ENCODE measurements around the gene TLCD2. TPM values are rescaled to one million over a fixed set of nuclear protein-coding genes. Genes with fewer than 3 reads are reported as not detected.

Gene TLCD2
- total and polyA plus RNA-seq, 4 donors, result 1.2 to 7.3 (median 3.4) TPM

- no peaks in the 10 kb centered on the region for H3K9me3 ChIP-seq (ENCODE audit: control insufficient read depth in 4 of 4, low read length in 3 of 4)
- no peak overlapping the region for H3K4me3 ChIP-seq (ENCODE audit: low read depth in 1 of 3, low read length in 3 of 3)
- H3K27me3 ChIP-seq (ENCODE audit: control insufficient read depth in 4 of 4, insufficient read depth in 4 of 4, low read length in 3 of 4), result no peaks in the 10 kb centered on the region
- peaks cover 14 to 76% (median 54%) of the 10 kb centered on the region in 4 donors for H3K4me1 ChIP-seq (ENCODE audit: control insufficient read depth in 4 of 4, insufficient read depth in 4 of 4, low read length in 3 of 4)
- 75% methylated on average over 9 of the region's 9 CpGs for WGBS
- TF ChIP-seq HNF4G (IDR thresholded peaks at IDR 0.05), result no peak
- no peak for TF ChIP-seq FOXA1 (IDR thresholded peaks at IDR 0.05)
- H3K9ac ChIP-seq (ENCODE audit: low read depth in 1 of 2, low read length in 2 of 2), result no peak overlapping the region
- peak overlapping the region in 1 of 2 donors; percentile 52 for H3K27ac ChIP-seq (ENCODE audit: low read depth in 1 of 2, low read length in 2 of 2)
- DNase-seq (ENCODE audit: low spot score), result no peak
- peaks cover 6 to 19% (median 11%) of the 10 kb centered on the region in 4 donors for H3K36me3 ChIP-seq (ENCODE audit: control insufficient read depth in 4 of 4, insufficient read depth in 3 of 4, low read depth in 1 of 4, low read length in 3 of 4)
These were observed 40.5 kb upstream of the TLCD2 start for GRCh38 chr17:1750628-1751027.

DNA sequence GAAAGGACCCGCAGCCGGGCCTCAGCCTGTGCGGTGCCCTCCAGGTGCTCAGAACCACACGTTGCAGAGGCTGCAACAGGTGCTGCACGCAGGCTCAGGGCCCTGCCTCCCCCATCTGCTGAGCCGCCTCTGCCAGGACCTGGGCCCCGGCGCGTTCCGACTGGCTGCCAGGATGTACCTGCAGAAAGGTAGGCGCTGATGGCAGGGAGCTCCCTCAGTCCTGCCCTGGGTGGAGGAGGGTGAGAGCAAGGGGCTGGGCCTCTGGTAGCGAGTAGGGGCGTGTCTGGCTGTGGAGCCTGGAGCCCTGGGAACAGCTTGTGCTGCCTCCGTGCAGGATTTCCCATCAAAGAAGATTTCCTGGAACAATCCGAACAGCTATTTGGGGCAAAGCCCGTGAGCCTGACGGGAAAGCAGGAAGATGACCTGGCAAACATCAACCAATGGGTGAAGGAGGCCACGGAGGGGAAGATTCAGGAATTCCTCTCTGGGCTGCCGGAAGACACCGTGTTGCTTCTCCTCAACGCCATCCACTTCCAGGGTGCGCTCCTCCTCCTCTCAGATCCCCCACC, 36.9 kb upstream of the TLCD2 start:
- no peak overlapping the region for H3K9ac ChIP-seq (ENCODE audit: low read depth in 1 of 2, low read length in 2 of 2)
- peaks cover 13 to 61% (median 44%) of the 10 kb centered on the region in 4 donors for H3K4me1 ChIP-seq (ENCODE audit: control insufficient read depth in 4 of 4, insufficient read depth in 4 of 4, low read length in 3 of 4)
- H3K4me3 ChIP-seq (ENCODE audit: low read depth in 1 of 3, low read length in 3 of 3), result peak overlapping the region in 1 of 3 donors; percentile 15
- H3K36me3 ChIP-seq (ENCODE audit: control insufficient read depth in 4 of 4, insufficient read depth in 3 of 4, low read depth in 1 of 4, low read length in 3 of 4), result peaks cover 0 to 13% (median 8%) of the 10 kb centered on the region in 4 donors
- WGBS, result 35% methylated on average over 22 of the region's 22 CpGs
- TF ChIP-seq RAD21 (IDR thresholded peaks at IDR 0.05), result peak; percentile 37 to 38
- peak; percentile 67 to 72 for TF ChIP-seq HNF4A (conservative IDR thresholded peaks at IDR 0.05)
- TF ChIP-seq FOXA2 (IDR thresholded peaks at IDR 0.05), result peak; percentile 12
- peak in 1 of 2 donors; percentile 74 for TF ChIP-seq EGR1 (IDR thresholded peaks at IDR 0.05; ENCODE audit: low read depth in 2 of 2)
- TF ChIP-seq RXRA (IDR thresholded peaks at IDR 0.05), result peak; percentile 92 to 94
- TF ChIP-seq FOXA1 (IDR thresholded peaks at IDR 0.05), result peak; percentile 66
- TF ChIP-seq JUND (IDR thresholded peaks at IDR 0.05), result peak; percentile 57 to 64
- peak; percentile 59 for TF ChIP-seq NR2F2 (IDR thresholded peaks at IDR 0.05)
- TF ChIP-seq YY1 (IDR thresholded peaks at IDR 0.05), result peak; percentile 75
- TF ChIP-seq TAF1 (conservative IDR thresholded peaks at IDR 0.05), result peak; percentile 51
- TF ChIP-seq, protein P1, sequence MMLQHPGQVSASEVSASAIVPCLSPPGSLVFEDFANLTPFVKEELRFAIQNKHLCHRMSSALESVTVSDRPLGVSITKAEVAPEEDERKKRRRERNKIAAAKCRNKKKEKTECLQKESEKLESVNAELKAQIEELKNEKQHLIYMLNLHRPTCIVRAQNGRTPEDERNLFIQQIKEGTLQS (IDR thresholded peaks at IDR 0.05), result no peak
- TF ChIP-seq, protein P2, sequence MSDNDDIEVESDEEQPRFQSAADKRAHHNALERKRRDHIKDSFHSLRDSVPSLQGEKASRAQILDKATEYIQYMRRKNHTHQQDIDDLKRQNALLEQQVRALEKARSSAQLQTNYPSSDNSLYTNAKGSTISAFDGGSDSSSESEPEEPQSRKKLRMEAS (IDR thresholded peaks at IDR 0.05), result peak; percentile 88
- TF ChIP-seq HNF4G (IDR thresholded peaks at IDR 0.05), result peak; percentile 50
- peak in 1 of 2 donors; percentile 55 for TF ChIP-seq GABPA (IDR thresholded peaks at IDR 0.05 in 1 of 2, conservative IDR thresholded peaks at IDR 0.05 in 1 of 2)
- TF ChIP-seq CTCF (IDR thresholded peaks at IDR 0.05; ENCODE audit: low read depth, low read length, missing input control), result no peak
- peak; percentile 98 for TF ChIP-seq SP1 (IDR thresholded peaks at IDR 0.05)
- TF ChIP-seq REST (IDR thresholded peaks at IDR 0.05), result peak; percentile 85
- TF ChIP-seq, protein P3, sequence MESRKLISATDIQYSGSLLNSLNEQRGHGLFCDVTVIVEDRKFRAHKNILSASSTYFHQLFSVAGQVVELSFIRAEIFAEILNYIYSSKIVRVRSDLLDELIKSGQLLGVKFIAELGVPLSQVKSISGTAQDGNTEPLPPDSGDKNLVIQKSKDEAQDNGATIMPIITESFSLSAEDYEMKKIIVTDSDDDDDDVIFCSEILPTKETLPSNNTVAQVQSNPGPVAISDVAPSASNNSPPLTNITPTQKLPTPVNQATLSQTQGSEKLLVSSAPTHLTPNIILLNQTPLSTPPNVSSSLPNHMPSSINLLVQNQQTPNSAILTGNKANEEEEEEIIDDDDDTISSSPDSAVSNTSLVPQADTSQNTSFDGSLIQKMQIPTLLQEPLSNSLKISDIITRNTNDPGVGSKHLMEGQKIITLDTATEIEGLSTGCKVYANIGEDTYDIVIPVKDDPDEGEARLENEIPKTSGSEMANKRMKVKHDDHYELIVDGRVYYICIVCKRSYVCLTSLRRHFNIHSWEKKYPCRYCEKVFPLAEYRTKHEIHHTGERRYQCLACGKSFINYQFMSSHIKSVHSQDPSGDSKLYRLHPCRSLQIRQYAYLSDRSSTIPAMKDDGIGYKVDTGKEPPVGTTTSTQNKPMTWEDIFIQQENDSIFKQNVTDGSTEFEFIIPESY (IDR thresholded peaks at IDR 0.05), result peak; percentile 50
- H3K27ac ChIP-seq (ENCODE audit: low read depth in 1 of 2, low read length in 2 of 2), result peak overlapping the region; percentile 75 to 78
- DNase-seq (ENCODE audit: low spot score), result no peak
- no peaks in the 10 kb centered on the region for H3K9me3 ChIP-seq (ENCODE audit: control insufficient read depth in 4 of 4, low read length in 3 of 4)
- H3K27me3 ChIP-seq (ENCODE audit: control insufficient read depth in 4 of 4, insufficient read depth in 4 of 4, low read length in 3 of 4), result no peaks in the 10 kb centered on the region

All from liver (tissue), 9 donors.